AG09319 (cell line): ENCODE measurements around the gene SCRN2.

Experiments
- DNase-seq: peaks from one replicate; pipeline ENCODE4 v3.0.0-alpha.2; 2010; ENCODE audit warnings: low read depth; ENCODE audit errors: extremely low read depth
- TF ChIP-seq, protein P1 (sequence below): IDR thresholded peaks from 2 replicates; pipeline ENCODE4 v1.5.1; 2011; ENCODE audit warnings: low read depth, mild to moderate bottlenecking, inconsistent platforms, low read length, moderate library complexity

The SCRN2 gene

DNA sequence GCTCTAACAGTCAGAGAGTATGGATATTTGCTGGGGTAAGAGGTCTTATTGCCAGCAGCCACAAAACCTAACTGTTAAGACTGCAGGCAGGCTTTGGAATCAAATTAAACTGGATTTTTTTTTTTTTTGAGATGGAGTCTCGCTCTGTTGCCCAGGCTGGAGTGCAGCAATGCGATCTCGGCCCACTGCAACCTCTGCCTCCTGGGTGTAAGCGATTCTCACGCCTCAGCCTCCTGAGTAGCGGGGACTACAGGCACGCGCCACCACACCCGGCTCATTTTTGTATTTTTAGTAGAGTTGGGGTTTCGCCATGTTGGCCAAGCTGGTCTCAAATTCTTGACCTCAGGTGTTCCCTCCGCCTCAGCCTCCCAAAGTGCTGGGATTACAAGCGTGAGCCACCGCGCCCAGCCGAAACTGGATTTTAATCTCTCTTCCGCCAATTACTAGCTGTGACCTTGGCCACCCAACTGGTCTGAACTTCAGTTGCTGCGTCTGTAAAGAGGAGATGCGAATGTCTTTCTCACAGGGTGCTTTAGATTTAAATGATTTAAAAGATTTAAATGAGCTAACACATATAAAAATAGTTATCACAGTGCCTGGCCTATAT, 10.6 kb downstream of the SCRN2 start:
- TF ChIP-seq, protein P1, sequence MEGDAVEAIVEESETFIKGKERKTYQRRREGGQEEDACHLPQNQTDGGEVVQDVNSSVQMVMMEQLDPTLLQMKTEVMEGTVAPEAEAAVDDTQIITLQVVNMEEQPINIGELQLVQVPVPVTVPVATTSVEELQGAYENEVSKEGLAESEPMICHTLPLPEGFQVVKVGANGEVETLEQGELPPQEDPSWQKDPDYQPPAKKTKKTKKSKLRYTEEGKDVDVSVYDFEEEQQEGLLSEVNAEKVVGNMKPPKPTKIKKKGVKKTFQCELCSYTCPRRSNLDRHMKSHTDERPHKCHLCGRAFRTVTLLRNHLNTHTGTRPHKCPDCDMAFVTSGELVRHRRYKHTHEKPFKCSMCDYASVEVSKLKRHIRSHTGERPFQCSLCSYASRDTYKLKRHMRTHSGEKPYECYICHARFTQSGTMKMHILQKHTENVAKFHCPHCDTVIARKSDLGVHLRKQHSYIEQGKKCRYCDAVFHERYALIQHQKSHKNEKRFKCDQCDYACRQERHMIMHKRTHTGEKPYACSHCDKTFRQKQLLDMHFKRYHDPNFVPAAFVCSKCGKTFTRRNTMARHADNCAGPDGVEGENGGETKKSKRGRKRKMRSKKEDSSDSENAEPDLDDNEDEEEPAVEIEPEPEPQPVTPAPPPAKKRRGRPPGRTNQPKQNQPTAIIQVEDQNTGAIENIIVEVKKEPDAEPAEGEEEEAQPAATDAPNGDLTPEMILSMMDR, result no peak
- no peak for DNase-seq

DNA sequence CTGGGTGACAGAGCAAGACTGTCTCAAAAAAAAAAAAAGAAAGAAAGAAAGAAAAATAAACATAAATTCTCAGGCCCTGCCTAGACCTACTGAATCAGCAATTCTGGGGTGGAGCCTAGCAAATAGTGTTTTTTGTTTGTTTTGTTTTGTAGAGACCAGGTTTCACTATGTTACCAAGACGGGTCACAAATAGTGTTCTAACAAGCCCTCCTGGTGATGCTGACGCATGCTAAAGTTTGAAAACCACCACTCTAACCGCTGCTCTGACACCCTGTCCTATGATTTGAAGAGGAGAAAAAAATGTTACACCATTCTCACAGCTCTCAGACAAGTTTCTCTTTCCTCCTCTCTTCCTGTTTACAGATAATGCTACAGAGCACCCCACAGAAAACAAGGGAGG, 11.2 kb downstream of the SCRN2 start:
- TF ChIP-seq, protein P1, result no peak
- no peak for DNase-seq

DNA sequence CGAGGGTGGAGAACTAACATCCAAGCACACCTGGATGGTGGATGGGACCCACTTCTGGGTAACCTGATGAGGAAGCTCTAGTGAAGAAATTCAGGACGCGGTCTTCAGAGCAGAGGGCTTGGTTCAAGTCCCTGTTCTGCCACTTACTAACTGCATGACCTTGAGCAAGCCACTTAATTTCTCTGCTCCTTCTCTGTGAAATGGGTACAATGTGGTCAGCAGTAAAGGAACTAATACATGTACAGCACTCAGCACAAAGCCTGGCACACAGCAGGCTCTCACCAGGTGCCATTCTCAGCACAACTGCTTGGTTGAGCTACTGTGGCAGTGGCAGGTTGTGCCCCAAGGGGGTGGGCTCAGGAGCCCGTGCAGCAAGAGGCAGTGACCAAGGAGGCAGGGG, 17.6 kb downstream of the SCRN2 start:
- DNase-seq, result no peak
- TF ChIP-seq, protein P1, result no peak

DNA sequence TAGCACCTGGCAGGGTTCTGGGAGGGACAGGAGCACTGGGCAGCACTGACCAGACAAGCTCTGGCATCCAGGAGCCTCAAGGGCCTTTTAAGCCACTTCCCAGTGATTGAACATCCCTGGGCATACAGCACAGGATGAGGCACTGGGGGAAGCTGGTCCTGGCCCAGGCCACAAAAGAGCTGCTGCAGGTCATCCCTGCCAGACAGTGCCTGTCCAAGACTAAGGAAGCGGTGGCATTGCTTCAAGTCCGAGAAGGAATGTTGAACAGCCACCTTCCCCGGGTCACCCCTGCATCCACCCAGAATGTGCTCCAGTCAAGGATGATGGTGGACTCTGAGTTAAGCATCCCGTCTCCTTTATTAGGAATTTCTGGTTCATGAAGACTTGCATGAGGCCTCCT, 18.3 kb downstream of the SCRN2 start:
- TF ChIP-seq, protein P1, result no peak
- DNase-seq, result no peak

DNA sequence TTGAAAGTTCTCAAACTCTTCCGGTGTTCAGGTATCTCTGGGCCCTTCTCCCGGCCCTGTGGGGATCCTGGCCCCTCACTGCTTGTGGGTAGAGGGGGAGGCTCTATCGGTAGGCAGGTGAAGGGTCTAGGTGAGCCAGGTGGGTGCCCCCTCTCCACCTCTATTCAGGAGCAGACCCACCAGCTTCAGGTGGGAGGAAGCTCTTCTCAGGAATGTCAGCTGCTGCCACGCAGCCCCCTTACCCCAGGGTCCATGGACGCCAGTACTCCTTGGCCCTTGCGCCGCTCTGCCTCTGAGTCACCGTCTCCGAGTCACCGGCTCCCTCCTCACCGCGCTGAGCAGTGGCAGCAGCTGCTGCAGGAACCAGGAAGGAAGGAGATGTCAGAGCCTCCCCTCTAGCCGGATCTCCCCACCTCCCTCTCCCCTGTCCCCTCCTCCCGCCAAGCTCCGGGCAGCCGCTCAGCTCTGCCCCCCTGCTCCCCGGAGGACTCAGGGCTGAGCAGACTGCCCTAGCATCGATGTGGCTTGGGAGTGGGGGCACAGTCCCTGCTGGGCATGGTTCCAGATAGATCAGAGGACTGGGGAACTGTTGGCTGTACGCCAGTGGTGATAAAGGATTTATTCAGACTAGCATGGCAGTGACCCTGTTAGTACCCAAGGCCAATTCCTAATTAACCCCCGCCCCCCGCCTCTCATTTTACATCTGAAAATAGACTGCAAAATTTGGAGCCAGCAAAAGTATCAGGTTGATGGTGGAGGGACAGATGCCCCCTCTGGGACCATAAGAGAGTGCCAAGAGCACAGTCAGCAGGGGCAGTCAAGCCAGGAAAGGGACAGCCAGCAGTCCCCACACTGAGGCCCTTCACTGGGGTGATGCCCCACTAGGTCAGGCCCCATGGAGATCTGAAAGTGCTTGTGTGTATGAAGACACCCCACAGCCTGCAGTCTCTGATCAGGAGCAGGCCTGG, 19.4 kb downstream of the SCRN2 start, which contains the start of gene OSBPL7:
OSBPL7 (minus strand) TSS at position 371 of the 968 bp plus-strand sequence. CDS start 1,516 bp downstream, outside the sequence.
- TF ChIP-seq, protein P1, result peak; percentile 19
- DNase-seq, result peak; percentile 31

DNA sequence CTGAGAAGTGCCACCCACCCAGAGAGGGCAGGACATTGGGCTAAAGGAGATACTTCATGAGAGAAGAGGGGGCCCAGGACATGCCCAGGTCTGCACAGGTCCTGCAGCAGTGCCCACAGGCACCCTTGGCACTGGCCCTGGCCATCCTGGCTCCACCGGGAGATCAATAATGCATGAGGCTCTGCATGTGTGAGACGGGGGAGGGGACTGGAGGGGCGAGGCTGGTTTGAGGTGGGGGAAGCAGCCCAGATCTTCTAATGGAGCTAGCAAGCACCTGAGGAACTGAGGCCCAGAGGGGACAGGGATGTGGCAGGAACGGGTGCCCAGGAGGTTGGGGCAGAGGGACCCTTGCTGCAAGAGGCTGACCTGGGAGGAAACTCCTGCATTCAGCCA, 20.0 kb downstream of the SCRN2 start:
- no peak for DNase-seq
- TF ChIP-seq, protein P1, result no peak
